ENCODE data around the gene SCUBE3.

The SCUBE3 gene

GRCh38 chr6:35209622-35210247 is 4.0 kb upstream of the SCUBE3 start:
- no peak for DNase-seq (ENCODE audit: low read depth in 2 of 2)

GRCh38 chr6:35213298-35213791 is 411 bp upstream of the SCUBE3 start:
- DNase-seq (ENCODE audit: low read depth in 2 of 2) = no peak

- no peak for DNase-seq (ENCODE audit: low read depth in 2 of 2)
Observed at GRCh38 chr6:35214869-35215664, 1.3 kb downstream of the SCUBE3 start.

GRCh38 chr6:35215665-35216411 is 2.1 kb downstream of the SCUBE3 start:
- no peak for DNase-seq (ENCODE audit: low read depth in 2 of 2)

GRCh38 chr6:35216412-35216732 is 2.6 kb downstream of the SCUBE3 start:
- no peak for DNase-seq (ENCODE audit: low read depth in 2 of 2)

GRCh38 chr6:35216851-35217811 is 3.4 kb downstream of the SCUBE3 start:
- no peak for DNase-seq (ENCODE audit: low read depth in 2 of 2)

- no peak for DNase-seq (ENCODE audit: low read depth in 2 of 2)
Observed at GRCh38 chr6:35218021-35218420, 4.3 kb downstream of the SCUBE3 start.

GRCh38 chr6:35218456-35218855 is 4.7 kb downstream of the SCUBE3 start:
- no peak for DNase-seq (ENCODE audit: low read depth in 2 of 2)

GRCh38 chr6:35219683-35220326 is 6.0 kb downstream of the SCUBE3 start:
- no peak for DNase-seq (ENCODE audit: low read depth in 2 of 2)

- no peak for DNase-seq (ENCODE audit: low read depth in 2 of 2)
Observed at GRCh38 chr6:35220711-35221110, 7.0 kb downstream of the SCUBE3 start.

GRCh38 chr6:35223396-35223795 is 9.6 kb downstream of the SCUBE3 start:
- no peak for DNase-seq (ENCODE audit: low read depth in 2 of 2)

- no peak for DNase-seq (ENCODE audit: low read depth in 2 of 2)
Observed at GRCh38 chr6:35224720-35225119, 11.0 kb downstream of the SCUBE3 start.

GRCh38 chr6:35228481-35228880 is 14.7 kb downstream of the SCUBE3 start:
- no peak for DNase-seq (ENCODE audit: low read depth in 2 of 2)

- no peak for DNase-seq (ENCODE audit: low read depth in 2 of 2)
Observed at GRCh38 chr6:35229304-35229703, 15.5 kb downstream of the SCUBE3 start.

- DNase-seq (ENCODE audit: low read depth in 2 of 2) = no peak
Observed at GRCh38 chr6:35230498-35230897, 16.7 kb downstream of the SCUBE3 start.

GRCh38 chr6:35230950-35231349 is 17.2 kb downstream of the SCUBE3 start:
- no peak for DNase-seq (ENCODE audit: low read depth in 2 of 2)

- DNase-seq (ENCODE audit: low read depth in 2 of 2) = no peak
Observed at GRCh38 chr6:35231563-35231962, 17.8 kb downstream of the SCUBE3 start.

- DNase-seq (ENCODE audit: low read depth in 2 of 2) = no peak
Observed at GRCh38 chr6:35234901-35235300, 21.1 kb downstream of the SCUBE3 start.

GRCh38 chr6:35236223-35236622 is 22.5 kb downstream of the SCUBE3 start:
- no peak for DNase-seq (ENCODE audit: low read depth in 2 of 2)

GRCh38 chr6:35237476-35237875 is 23.7 kb downstream of the SCUBE3 start:
- DNase-seq (ENCODE audit: low read depth in 2 of 2) = no peak

GRCh38 chr6:35238843-35239289 is 25.1 kb downstream of the SCUBE3 start:
- DNase-seq (ENCODE audit: low read depth in 2 of 2) = no peak
